Stimulated activated CD4-positive, alpha-beta T cell treated with anti-CD3 and anti-CD28 coated beads, Interleukin-4, amount 100 ng/mL, for 24 hours (primary cell): Measurements from ENCODE around the gene ADD2.

ENCODE experiments used
- DNase-seq: peaks from one replicate; pipeline ENCODE4 v3.0.0-alpha.2; 2020

Gene ADD2

GRCh38 chr2:70718241-70718640, 49.8 kb downstream of the ADD2 start:
- no peak for DNase-seq

DNA sequence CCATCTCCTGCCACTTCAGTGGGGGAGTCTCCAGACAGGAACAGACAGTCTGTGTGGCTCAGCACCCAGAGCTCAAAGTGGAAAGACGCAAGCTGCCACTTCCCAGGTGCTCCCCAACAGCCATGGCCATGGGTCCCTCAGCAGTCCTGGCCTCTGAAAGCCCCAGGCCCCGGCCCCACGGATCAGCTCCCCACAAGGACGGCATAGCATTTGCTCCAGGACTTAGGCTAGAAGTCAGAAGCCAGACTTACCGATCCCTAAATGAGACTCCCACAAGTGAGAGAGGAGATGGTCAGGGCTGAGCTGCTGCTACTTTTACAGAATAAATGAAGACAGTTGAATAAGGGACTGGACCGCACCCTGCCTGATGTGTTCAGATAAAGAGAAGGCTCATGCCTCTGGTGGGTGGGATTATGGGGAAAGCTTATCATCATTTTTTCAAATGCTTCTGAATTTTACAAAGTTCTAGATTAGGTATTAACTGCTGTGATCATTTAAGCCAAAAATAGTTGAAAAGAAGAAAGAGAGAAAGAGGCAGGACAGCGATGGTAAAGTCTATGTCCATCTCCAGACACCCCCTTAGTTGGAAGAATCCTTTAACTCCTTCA, 50.5 kb downstream of the ADD2 start:
- no peak for DNase-seq

GRCh38 chr2:70716951-70717350, 51.0 kb downstream of the ADD2 start:
- no peak for DNase-seq

DNA sequence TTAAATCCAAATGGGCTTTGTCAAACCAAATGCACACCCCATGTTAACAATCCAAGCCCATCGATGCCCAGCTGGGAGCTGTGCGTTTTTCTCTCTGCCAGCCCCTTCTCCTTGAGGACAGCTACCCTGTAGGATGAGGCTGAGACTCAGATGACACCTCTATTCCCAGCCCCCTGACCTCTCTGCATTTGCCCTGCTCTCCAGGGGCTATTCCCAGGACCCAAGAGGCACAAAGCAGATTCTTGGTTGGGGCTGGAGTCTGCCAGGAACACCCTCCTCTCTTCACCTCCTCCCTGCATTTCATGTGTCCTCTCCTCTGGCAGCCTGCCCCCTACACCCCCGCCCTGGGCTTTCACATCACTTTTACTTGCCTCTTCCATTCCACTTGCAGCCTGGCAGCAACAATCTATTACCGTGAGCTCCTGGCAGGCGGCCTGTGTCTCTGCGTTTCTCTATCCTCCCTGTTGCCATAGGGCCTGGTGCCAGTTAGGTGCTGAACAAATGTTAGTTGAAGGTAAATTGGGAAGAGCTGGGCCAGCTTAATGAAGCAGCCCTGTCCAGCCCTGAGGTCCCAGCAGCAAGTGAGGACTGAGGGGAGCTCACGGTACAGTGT, 51.8 kb downstream of the ADD2 start:
- no peak for DNase-seq

DNA sequence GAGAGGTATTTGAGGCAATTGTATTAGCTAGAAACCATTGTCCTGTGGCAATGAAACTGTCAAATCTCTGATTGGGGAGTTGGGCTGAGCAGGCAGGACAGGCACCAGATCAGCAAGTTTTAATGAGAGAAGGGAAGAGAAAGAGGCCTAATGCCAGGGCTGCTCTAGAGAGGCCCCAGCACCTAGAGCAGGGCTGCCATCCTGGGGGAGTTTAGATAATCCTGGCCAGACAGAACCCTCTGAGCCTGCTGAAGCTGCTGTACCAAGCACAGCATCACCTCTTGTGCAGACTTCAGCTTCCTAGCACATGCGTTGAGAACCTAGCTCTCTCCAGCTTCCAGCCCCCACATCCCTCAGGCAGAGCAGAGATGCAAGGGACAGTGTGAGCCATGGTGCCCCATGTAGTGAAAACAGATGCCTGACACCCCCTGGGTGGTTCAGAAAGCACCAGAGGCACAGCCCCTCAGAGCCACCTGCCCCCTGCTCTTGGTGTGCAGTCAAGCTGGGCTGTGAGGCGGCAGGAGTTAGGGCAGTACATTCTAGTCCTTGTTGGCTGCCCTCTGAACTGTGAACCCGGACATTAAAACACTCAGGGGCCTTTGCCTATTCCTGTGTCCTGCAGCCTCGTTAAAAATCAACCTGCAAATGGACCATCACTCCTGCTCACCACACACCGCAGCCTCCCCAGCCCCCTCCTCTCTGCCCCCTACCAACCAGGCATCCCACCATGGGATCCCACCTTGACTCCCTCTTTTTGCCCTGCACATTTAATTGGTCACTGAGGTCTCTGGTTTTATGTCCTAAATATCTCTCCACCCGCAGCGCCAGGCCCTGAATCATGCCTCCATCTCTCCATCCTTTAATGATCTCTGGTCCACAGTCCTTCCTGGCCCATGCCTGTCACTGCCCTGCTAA, 52.7 kb downstream of the ADD2 start:
- DNase-seq, result no peak

GRCh38 chr2:70714141-70714905, 53.7 kb downstream of the ADD2 start:
- no peak for DNase-seq

DNA sequence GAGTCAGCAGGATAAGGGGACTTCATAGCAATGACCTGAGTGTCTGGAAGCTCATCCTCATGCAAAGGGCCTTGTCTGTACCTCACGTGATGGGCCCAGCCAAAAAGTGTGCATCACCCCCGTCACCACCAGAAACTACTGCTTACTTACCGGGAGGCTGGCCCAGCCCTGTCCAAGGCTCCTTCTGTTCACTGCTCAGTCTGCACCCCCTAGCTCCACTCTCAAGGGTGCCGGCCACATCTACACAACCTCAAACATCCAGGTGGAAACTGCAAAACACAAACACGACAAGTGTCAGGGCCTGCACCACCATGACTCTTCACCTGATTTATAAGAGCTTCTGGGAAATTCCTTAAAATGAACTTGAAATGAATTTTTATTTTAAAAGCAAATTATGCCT, 55.1 kb downstream of the ADD2 start:
- DNase-seq, result no peak

- no peak for DNase-seq
These were observed 56.8 kb downstream of the ADD2 start for GRCh38 chr2:70711191-70711590.

DNA sequence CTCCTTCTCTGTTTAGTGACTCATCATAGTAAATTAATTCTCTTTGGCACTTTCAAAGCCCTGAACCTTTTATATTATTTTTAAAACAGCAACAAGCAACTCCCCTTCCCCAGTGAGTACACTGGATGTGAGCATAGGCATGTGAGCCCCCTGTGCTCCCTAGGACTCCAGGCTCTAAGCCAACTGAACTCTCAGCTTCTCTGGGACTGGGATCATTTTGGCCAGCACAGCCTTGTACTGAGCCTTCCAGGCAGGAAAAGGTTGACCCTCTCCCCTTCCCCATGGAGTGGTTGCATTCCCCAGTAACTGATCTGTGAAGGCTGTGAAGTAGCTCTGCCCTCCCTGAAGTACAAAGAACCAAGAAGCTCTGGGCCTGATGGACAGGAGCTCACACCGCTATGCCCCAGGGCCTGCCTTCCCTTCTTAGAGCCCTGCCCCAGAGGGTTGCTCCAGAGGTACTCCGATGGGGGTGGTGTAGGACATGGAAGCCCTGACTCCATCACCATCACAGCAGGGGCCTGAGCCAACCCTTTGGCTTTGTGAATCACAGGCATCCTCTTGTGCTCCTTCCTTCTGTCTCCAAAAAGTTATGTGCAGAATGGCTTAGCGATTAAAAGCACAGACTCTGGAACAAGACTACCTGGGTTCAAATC, 57.8 kb downstream of the ADD2 start:
- no peak for DNase-seq

DNA sequence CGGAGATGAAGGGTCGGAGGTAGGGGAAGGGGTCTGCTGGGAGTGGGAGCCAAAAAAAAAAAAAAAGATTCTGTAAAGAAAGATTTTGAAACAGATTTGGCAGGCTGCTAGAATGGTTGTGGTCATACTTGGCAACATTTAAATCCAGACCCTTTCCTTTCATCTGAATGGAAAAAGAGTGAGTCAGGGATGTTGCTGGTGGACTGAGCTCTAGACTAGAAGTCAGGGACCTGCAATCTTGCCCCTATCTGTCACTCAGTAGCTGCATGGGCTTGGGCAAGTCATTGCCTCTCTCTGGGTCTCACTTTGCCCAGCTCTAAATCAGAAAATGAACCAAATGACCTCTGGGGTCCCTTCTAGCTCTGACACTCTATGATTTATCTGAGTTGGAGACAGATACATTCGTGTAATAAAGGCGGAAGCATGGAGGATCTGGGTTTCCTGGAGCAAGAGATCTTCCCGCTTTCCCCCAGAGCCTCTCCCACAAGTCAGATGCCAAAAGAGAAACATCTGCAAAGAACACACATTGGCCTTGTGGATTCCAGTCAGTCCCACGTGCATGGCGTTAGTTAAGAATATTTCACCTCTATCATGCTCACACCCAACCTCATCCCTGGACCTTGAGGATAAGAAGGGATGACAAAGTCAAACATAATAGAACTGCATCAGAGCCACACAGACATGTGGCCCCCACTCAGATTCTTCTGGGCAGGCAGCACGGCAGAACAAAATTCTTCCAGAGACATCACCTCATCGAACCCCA, 58.5 kb downstream of the ADD2 start:
- no peak for DNase-seq

DNA sequence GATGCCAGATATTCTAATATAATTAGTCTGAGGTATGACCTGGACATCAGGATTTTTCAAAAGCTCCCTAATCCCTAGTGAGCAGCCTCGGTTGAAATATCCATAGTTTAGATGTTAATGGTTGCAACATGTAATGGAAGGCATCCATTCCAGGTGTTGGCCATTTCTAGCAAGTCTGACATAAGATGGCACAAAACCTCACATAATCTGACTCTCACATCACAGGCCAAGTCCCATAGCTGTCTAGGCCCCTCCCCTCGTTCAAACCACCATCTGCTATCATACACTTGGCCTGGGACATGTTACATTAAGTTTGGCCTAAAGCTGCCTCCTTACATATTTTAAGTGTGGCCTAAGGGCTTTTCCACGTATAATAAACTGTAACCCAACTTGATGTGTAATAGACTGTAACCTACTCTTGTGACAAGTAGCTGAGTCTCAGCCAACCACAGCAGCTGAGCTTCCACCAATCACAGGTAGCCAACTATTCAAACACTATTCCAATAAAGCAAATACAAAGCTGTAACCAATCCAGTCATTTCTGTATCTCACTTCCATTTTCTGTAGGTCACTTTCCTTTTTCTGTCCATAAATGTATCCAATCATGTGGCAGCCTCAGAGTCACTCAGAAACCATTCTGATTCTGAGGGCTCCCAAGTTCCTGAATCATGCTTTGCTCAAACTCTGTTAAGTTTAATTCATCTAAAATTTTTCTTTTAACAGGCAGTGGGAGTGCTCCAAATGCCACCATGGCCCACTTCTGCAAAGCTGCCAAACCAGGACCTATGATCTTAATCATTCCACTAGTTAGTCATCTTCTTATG, 59.4 kb downstream of the ADD2 start:
- DNase-seq, result no peak

GRCh38 chr2:70707706-70708105, 60.3 kb downstream of the ADD2 start:
- no peak for DNase-seq

DNA sequence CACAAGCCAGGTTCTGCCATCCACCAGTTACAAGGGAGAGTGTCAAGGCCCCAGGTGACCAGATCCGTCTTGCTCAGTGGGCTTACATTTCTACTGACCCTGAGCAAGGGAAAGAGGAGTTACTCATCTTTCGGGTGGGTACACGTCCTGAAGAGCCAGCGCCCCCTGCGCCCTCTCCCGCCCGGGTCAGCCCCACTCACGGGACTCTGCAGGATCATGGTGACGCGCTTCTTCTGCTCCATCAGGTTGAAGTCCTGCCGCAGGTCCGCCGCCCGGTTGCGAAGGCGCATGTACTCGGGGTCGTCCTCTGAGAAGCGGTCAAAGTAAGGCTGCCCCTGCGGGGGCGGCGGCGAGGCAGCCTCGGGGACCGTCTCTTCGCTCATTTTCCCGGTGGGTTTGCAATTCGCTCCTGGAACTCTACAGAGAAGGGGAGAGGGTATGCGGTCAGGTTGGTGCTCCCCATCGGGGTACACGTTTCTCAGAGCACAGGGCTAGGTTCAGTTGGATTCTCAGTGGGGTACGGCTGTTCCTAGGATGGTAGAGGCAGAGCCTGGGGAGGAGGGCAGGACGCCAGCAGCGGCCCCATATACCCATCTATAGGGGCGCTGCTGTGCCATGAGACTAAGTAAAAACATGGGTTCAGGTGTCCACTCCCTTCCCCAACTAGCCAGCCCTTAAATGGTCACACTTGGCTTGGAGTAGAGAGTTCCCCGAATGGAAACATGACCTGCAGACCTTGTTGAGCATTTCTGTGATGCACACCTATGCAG, 61.8 kb downstream of the ADD2 start:
- DNase-seq, result no peak

DNA sequence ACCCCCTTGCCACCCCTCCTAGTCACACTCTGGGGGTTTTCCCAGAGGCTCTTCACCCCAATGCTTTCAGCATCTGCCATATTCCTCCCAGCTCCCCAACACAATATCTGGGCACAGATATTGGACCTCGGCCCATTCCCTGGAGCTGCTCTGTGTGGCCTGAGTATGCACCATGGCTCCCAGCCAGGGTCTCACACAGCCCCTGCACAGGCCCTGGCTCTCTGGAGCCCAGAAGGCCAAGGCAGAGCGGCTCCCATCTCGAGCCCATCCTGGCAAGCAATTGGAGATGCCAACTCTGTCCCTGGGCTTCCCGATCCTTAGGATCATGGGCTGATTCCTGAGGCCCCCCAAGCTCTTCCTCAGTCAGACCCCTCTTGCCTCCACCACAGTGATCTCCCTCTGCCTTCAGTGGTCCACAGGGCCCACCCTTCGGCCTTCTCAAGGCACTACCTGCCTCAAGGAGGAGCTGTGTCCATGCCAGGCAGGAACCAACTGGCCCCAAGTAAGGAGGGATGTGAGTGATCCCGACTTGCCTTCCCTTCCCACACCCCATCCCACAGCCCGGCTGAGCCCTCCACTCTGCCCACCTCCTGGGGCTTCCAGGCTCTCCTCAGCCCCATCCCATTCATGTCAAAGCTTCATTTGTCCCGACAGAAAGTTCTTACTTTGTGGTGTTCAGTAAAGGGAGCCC, 62.7 kb downstream of the ADD2 start:
- no peak for DNase-seq

- no peak for DNase-seq
These were observed 64.0 kb downstream of the ADD2 start for GRCh38 chr2:70703900-70704549.

- DNase-seq, result no peak
These were observed 65.1 kb downstream of the ADD2 start for GRCh38 chr2:70702711-70703395.

DNA sequence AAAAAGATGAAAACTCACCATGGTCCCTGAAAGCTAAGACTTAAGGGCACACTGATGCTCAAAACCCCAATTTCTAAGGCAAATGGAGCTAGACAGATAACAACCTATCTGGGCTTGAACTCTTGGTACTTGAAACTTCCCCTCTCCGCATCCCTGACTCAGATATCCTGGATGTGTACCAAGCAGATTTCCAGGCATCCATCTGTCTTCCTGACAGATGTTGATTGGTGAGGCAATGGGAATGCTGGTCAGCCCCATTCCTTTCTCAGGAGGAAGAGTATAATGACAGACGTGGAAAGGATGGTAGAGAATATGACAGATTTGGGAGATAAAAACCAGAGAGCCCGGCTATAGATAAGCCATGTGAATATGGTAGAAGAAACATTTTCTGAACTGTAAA, 69.2 kb downstream of the ADD2 start:
- no peak for DNase-seq

DNA sequence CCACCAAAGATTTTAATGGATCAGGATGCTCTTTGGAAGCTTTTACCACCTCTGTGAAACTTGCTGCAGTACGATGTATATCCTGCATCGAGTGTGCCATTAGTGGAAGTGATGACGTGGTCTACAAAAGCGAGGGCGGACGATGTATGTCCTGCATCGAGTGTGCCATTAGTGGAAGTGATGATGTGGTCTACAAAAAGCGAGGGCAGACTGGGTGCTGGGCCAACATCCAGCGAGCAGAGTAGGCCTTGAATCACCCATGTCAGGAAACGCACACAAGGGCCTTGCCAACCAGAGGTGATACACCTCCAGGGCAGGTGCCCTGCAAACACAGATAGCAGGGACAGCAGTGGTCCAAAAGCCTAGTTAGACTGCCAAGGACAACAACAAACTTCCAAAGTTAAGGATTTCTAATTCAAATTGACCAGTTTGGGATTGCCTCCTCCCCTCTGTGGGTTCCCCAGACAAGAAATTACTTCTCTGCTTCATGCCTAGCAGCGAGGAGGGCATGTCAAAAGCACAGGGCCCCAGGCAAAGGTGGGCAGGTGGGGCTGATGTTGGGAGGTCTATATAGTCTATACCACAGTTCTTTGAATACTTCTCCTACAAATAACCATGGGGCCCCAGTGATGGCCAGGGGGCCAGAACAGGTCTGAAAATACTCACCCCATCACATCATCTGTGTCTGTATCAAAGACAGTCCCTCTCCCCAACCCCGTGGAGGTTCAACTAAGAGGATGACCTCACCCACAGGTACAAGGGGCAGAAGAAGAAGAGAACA, 70.2 kb downstream of the ADD2 start:
- DNase-seq, result no peak
